K562 (cell line): ENCODE data around the gene CREG2.

Experiments used
- EGR1 ChIP-seq: fragments of 450-650 bp; conservative IDR thresholded peaks from 2 replicates; pipeline ENCODE4 v1.6.1; 2017; ENCODE audit warnings: mild to moderate bottlenecking
- MAFK ChIP-seq: IDR thresholded peaks from 2 replicates; pipeline ENCODE4 v1.6.1; 2011; ENCODE audit warnings: low read length, improper control_type of control experiment
- NFRKB ChIP-seq: fragments of 450-650 bp; IDR thresholded peaks from 2 replicates; pipeline ENCODE4 v1.6.1; 2016; ENCODE audit warnings: low read depth
- NFXL1 ChIP-seq: fragments of 450-650 bp; formaldehyde crosslinking; IDR thresholded peaks from 2 replicates; pipeline ENCODE4 v1.4.0; 2021; ENCODE audit warnings: mild to moderate bottlenecking
- PHTF2 ChIP-seq: fragments of 250-450 bp; sonication (Bioruptor Pico); IDR thresholded peaks from 2 replicates; pipeline ENCODE4 v1.5.0; 2021; ENCODE audit warnings: mild to moderate bottlenecking
- RFX5 ChIP-seq: IDR thresholded peaks from 2 replicates; pipeline ENCODE4 v1.6.1; 2011; ENCODE audit warnings: low read depth, mild to moderate bottlenecking, improper control_type of control experiment, low read length
- TAF1 ChIP-seq: IDR thresholded peaks from 2 replicates; pipeline ENCODE4 v1.6.1; 2011; ENCODE audit warnings: mild to moderate bottlenecking, low read length, moderate library complexity; ENCODE audit not compliant: insufficient read depth, control insufficient read depth, severe bottlenecking; ENCODE audit errors: extremely low read depth
- ZNF253 ChIP-seq: fragments of 250-450 bp; sonication (Bioruptor Pico); conservative IDR thresholded peaks from 2 replicates; pipeline ENCODE4 v1.6.1; 2021; ENCODE audit warnings: mild to moderate bottlenecking
- ZSCAN29 ChIP-seq: fragments of 450-650 bp; IDR thresholded peaks from 2 replicates; pipeline ENCODE4 v1.6.1; 2017
- TF ChIP-seq, protein P1 (sequence below), 3 experiments: IDR thresholded peaks in 2 of 3; conservative IDR thresholded peaks in 1 of 3; 2 replicates each; pipeline ENCODE4 v1.5.1; 2011 to 2012; ENCODE audit warnings: low read length in 3 of 3, mild to moderate bottlenecking in 3 of 3, control low read depth in 2 of 3, improper control_type of control experiment in 1 of 3, inconsistent platforms in 1 of 3, low read depth in 1 of 3, mixed read lengths in 1 of 3, moderate library complexity in 1 of 3; ENCODE audit not compliant: insufficient read depth in 2 of 3
- TF ChIP-seq, protein P2 (sequence below): sonication (generic); formaldehyde crosslinking; IDR thresholded peaks from 2 replicates; pipeline ENCODE4 v1.8.1; 2023; ENCODE audit warnings: mild to moderate bottlenecking, missing genetic modification reagents, moderate library complexity

DNA sequence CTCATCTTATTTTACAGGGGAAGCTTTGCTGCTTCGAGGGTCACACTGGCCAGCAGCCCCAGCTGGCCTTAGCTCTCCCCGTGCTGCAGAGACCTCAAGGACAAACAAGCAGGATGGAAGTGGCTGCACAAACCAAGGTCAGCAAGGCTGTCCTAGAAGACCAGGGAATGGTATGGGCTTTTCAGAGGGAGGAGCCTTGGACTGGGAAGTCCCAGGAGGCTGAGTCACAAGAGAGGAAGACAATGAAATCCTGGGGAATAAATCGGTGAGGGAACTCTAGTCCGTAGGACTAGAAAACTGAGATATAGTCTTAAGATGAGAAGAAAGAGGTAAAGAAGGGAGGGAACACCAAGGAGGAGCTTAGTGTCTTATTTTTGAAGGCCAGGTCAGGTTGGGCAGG lies 15.7 kb downstream of the CREG2 start:
- TF ChIP-seq NFXL1 (CRISPR knock-in tag) (no peak), ZNF253 (CRISPR knock-in tag) (no peak), ZSCAN29 (no peak), MAFK (no peak), NFRKB (no peak), TAF1 (no peak), RFX5 (no peak), PHTF2 (CRISPR knock-in tag) (no peak), EGR1 (no peak)
- TF ChIP-seq, protein P1, sequence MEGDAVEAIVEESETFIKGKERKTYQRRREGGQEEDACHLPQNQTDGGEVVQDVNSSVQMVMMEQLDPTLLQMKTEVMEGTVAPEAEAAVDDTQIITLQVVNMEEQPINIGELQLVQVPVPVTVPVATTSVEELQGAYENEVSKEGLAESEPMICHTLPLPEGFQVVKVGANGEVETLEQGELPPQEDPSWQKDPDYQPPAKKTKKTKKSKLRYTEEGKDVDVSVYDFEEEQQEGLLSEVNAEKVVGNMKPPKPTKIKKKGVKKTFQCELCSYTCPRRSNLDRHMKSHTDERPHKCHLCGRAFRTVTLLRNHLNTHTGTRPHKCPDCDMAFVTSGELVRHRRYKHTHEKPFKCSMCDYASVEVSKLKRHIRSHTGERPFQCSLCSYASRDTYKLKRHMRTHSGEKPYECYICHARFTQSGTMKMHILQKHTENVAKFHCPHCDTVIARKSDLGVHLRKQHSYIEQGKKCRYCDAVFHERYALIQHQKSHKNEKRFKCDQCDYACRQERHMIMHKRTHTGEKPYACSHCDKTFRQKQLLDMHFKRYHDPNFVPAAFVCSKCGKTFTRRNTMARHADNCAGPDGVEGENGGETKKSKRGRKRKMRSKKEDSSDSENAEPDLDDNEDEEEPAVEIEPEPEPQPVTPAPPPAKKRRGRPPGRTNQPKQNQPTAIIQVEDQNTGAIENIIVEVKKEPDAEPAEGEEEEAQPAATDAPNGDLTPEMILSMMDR (IDR thresholded peaks at IDR 0.05 in 2 of 3, conservative IDR thresholded peaks at IDR 0.05 in 1 of 3; ENCODE audit: insufficient read depth in 2 of 3, low read depth in 1 of 3, low read length in 3 of 3): no peak
- TF ChIP-seq, protein P2, sequence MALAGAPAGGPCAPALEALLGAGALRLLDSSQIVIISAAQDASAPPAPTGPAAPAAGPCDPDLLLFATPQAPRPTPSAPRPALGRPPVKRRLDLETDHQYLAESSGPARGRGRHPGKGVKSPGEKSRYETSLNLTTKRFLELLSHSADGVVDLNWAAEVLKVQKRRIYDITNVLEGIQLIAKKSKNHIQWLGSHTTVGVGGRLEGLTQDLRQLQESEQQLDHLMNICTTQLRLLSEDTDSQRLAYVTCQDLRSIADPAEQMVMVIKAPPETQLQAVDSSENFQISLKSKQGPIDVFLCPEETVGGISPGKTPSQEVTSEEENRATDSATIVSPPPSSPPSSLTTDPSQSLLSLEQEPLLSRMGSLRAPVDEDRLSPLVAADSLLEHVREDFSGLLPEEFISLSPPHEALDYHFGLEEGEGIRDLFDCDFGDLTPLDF: no peak
